Neural crest cell (in vitro differentiated cells): ENCODE data around the gene TEX9. TPM values are rescaled to one million over a fixed set of nuclear protein-coding genes. Genes with fewer than 3 reads are reported as not detected.

Experiments
- DNase-seq: peaks from one replicate; pipeline ENCODE4 v3.0.0; 2021; ENCODE audit warnings: low read depth, mixed read lengths, low spot score
- H3K27ac Mint-ChIP-seq: one replicate; pipeline ENCODE4 v1.8.0; 2021; ENCODE audit warnings: mild to moderate bottlenecking, mixed read lengths; ENCODE audit not compliant: unreplicated experiment
- H3K27me3 Mint-ChIP-seq: 2 replicates; pipeline ENCODE4 v1.8.0; 2021; ENCODE audit warnings: low read depth, mild to moderate bottlenecking, mixed read lengths
- H3K36me3 Mint-ChIP-seq: 2 replicates; pipeline ENCODE4 v1.8.0; 2021; ENCODE audit warnings: low read depth, mild to moderate bottlenecking, mixed read lengths
- H3K4me1 Mint-ChIP-seq: 2 replicates; pipeline ENCODE4 v1.8.0; 2021; ENCODE audit warnings: mixed read lengths
- H3K4me3 Mint-ChIP-seq: one replicate; pipeline ENCODE4 v1.8.0; 2021; ENCODE audit warnings: mild to moderate bottlenecking, mixed read lengths
- H3K9me3 Mint-ChIP-seq: 2 replicates; pipeline ENCODE4 v1.8.0; 2021; ENCODE audit warnings: mixed read lengths
- CTCF ChIP-seq: fragments of 200-600 bp; sonication (generic); conservative IDR thresholded peaks from 2 replicates; pipeline ENCODE4 v1.5.0; 2021; ENCODE audit warnings: antibody characterized with exemption, mild to moderate bottlenecking
- total RNA-seq: library from RNA; stranded (reverse); gene quantifications from 2 replicates; pipeline ENCODE4 v1.2.1, GENCODE V29; 2021

Gene TEX9
- total RNA-seq, 1 donor from 2014 or later: 17.9 TPM

- peaks cover 10% of the 10 kb centered on the region for H3K36me3 Mint-ChIP-seq
- no peaks in the 10 kb centered on the region for H3K4me1 Mint-ChIP-seq
- H3K27me3 Mint-ChIP-seq: no peaks in the 10 kb centered on the region
- TF ChIP-seq CTCF: no peak
- H3K4me3 Mint-ChIP-seq: no peak overlapping the region
- no peak for DNase-seq
- H3K9me3 Mint-ChIP-seq: no peaks in the 10 kb centered on the region
- H3K27ac Mint-ChIP-seq: no peak overlapping the region
Measured at GRCh38 chr15:56456229-56456628, 91.0 kb downstream of the TEX9 start.

- no peaks in the 10 kb centered on the region for H3K27me3 Mint-ChIP-seq
- H3K4me3 Mint-ChIP-seq: no peak overlapping the region
- peaks cover 10% of the 10 kb centered on the region for H3K36me3 Mint-ChIP-seq
- DNase-seq: no peak
- peaks cover under 1% of the 10 kb centered on the region for H3K4me1 Mint-ChIP-seq
- no peak overlapping the region for H3K27ac Mint-ChIP-seq
- no peak for TF ChIP-seq CTCF
- no peaks in the 10 kb centered on the region for H3K9me3 Mint-ChIP-seq
Measured at GRCh38 chr15:56459096-56459495, 93.9 kb downstream of the TEX9 start.

- H3K4me3 Mint-ChIP-seq: no peak overlapping the region
- TF ChIP-seq CTCF: no peak
- H3K4me1 Mint-ChIP-seq: peaks cover 10% of the 10 kb centered on the region
- H3K9me3 Mint-ChIP-seq: no peaks in the 10 kb centered on the region
- H3K36me3 Mint-ChIP-seq: peaks cover 10% of the 10 kb centered on the region
- H3K27ac Mint-ChIP-seq: no peak overlapping the region
- no peak for DNase-seq
- no peaks in the 10 kb centered on the region for H3K27me3 Mint-ChIP-seq
Measured at GRCh38 chr15:56460071-56460470, 94.8 kb downstream of the TEX9 start.

GRCh38 chr15:56460947-56461346 is 95.7 kb downstream of the TEX9 start:
- H3K4me3 Mint-ChIP-seq: no peak overlapping the region
- H3K27me3 Mint-ChIP-seq: no peaks in the 10 kb centered on the region
- DNase-seq: no peak
- peaks cover 10% of the 10 kb centered on the region for H3K36me3 Mint-ChIP-seq
- H3K27ac Mint-ChIP-seq: no peak overlapping the region
- TF ChIP-seq CTCF: no peak
- peaks cover 11% of the 10 kb centered on the region for H3K4me1 Mint-ChIP-seq
- peaks cover 2% of the 10 kb centered on the region for H3K9me3 Mint-ChIP-seq

- Mint-ChIP-seq H3K27me3 (peaks cover 3% of the 10 kb centered on the region), H3K36me3 (no peaks in the 10 kb centered on the region), H3K9me3 (peaks cover 2% of the 10 kb centered on the region), H3K27ac (peak within 1 kb of the TSS; percentile 98), H3K4me3 (peak within 1 kb of the TSS; percentile 99), H3K4me1 (peaks cover 15% of the 10 kb centered on the region)
- peak; percentile 68 for DNase-seq
- TF ChIP-seq CTCF: no peak
Measured at GRCh38 chr15:56464893-56465520, 99.8 kb downstream of the TEX9 start, which contains the start of gene MNS1. TSS of gene MNS1 (minus strand) at chr15:56465137. CDS start at chr15:56464972, 165 bp downstream.
